Activated T-helper 17 cell treated with anti-CD3 and anti-CD28 coated beads, Interleukin-2, amount 50 U/mL, for 72 hours (primary cell): ENCODE measurements around the gene HSD17B14. TPM values are rescaled to one million over a fixed set of nuclear protein-coding genes. Genes with fewer than 3 reads are reported as not detected.
"Not testable (repeated sequence)": the region's sequence is repeated elsewhere in the genome, so short reads cannot be mapped to it uniquely, and the experiment has no call there.

Experiments used
- ATAC-seq: fragments of 150-1000 bp; cut with Tn5 transposase; replicated peaks from 2 replicates; pipeline ENCODE4 v1.10.0; 2021; ENCODE audit warnings: mild to moderate bottlenecking, moderate library complexity
- H3K27ac Mint-ChIP-seq: one replicate; pipeline ENCODE4 v1.8.0; 2022; ENCODE audit warnings: mixed read lengths
- H3K27me3 Mint-ChIP-seq: one replicate; pipeline ENCODE4 v1.8.0; 2022; ENCODE audit warnings: mixed read lengths
- H3K36me3 Mint-ChIP-seq: one replicate; pipeline ENCODE4 v1.8.0; 2022; ENCODE audit warnings: low read depth, mild to moderate bottlenecking, mixed read lengths
- H3K4me1 Mint-ChIP-seq: one replicate; pipeline ENCODE4 v1.8.0; 2022; ENCODE audit warnings: mixed read lengths
- H3K4me3 Mint-ChIP-seq: one replicate; pipeline ENCODE4 v1.8.0; 2022; ENCODE audit warnings: mild to moderate bottlenecking, mixed read lengths
- H3K9me3 Mint-ChIP-seq: one replicate; pipeline ENCODE4 v1.8.0; 2022; ENCODE audit warnings: mixed read lengths
- total RNA-seq, 2 donors: library from RNA; stranded (reverse); gene quantifications; one replicate each; pipeline ENCODE4 v1.2.3, GENCODE V29; 2022

Gene HSD17B14
- total RNA-seq, result 1 to 10 TPM in 1 of 2 donors, not detected in 1; 1.6 TPM

DNA sequence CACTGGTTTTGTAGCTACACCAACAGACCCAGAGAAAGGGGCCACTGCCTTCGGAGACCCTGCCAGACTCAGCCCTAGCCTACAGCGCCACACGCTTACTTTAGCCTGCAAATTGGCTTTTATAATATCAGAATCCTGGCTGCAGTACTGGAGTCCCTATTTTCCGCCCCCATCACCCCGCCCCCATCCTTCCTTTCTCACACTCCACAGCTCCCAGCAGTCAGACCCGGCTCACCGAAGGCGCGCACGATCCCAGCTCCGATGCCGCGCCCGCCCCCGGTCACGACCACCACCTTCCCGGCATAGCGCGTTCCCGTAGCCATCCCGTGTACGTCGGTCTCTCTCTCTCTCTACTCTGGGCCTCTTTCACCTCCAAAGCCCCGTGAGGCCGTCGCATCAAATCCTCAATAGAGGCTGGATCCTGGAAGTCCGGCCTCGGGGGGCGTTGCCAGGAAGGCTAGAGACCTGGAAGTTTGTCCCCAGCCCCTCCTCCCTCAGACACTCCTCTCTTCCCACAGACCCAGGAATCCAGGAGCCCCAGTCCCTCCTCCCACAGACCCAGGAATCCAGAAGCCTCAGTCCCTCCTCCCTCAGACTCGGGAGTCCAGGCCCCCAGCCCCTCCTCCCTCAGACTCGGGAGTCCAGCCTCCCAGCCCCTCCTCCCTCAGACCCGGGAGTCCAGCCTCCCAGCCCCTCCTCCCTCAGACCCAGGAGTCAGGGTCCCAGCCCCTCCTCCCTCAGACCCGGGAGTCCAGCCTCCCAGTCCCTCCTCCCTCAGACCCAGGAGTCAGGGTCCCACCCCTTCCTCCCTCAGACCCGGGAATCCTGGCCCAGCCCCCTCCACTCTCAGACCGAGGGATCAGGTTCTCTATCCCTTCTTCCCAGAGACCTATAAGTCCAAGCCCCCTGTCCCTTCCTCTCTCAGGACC is at the start of gene HSD17B14:
HSD17B14 (minus strand) TSS at position 403 of the 929 bp plus-strand sequence; CDS start at position 323, 80 bp downstream.
- Mint-ChIP-seq H3K9me3 (no peaks in the 10 kb centered on the region), H3K27me3 (peaks cover 14% of the 10 kb centered on the region), H3K36me3 (no peaks in the 10 kb centered on the region), H3K4me1 (peaks cover 8% of the 10 kb centered on the region), H3K27ac (peak within 1 kb of the TSS; percentile 87), H3K4me3 (peak within 1 kb of the TSS; percentile 84)
- ATAC-seq, result peak; percentile 28

DNA sequence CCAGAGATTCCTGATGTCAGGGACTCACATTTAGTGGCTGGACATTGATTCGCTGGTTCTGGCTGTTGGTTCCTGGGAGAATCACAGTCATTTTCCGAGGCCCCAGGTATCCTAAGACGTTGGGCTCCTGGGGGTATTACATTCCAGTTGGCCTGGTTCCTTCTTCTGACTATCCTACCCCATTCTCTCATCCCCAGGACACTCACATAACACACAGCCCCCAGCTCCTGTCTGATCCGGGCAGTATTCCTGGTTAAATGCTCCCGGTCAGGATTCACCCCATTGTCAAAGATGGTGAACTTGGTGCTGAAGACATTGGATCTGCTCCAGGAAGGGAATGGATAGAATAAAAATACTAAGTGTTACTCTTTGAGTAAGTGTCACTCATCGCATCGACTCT is 47.4 kb upstream of the HSD17B14 start:
- no peak overlapping the region for H3K27ac Mint-ChIP-seq
- H3K4me1 Mint-ChIP-seq, result no peaks in the 10 kb centered on the region
- H3K27me3 Mint-ChIP-seq, result no peaks in the 10 kb centered on the region
- ATAC-seq, result no peak
- no peaks in the 10 kb centered on the region for H3K9me3 Mint-ChIP-seq
- H3K4me3 Mint-ChIP-seq, result no peak overlapping the region
- peaks cover 16% of the 10 kb centered on the region for H3K36me3 Mint-ChIP-seq

DNA sequence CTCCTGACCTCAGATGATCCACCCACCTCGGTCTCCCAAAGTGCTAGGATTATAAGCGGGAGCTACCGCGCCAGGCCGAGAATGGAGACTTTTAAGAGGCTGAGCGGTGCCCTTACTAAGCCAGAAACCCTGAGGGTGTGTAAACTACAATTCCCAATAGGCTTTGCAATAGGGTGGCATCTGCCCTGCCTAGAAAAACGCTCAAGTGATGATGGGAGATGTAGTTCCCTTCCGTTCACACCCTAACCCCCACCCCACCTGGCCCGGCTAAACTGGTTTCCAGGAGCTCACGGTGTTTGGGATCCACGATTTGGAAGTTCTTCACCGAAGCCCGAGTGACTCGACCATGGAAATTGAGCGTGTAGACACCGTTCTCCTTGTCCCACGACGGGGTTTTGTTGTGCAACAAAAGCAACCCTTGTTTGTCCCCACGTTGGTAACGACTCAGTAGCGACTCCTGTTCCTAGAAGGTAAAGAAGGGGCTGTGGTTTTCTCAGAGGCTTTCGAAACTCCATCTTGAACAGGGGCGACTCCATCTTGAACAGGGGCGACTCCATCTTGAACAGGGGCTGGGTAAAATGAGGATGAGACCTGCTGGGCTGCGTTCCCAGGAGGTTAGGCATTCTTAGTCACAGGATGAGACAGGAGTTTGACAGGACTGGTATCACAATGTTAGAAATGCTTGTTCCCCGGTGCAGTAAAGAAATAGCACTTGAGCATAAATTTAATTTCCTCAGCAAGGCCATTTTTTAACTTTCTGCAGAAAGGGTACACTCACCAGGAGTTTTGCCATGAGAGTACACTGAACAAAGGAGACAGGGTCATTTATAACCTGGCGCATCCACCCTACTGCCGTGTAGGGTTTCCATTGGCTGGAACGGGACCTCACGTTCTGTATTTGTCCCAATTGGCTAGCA is 45.7 kb upstream of the HSD17B14 start:
- Mint-ChIP-seq H3K27me3 (no peaks in the 10 kb centered on the region), H3K36me3 (peaks cover 33% of the 10 kb centered on the region), H3K9me3 (no peaks in the 10 kb centered on the region), H3K4me1 (peaks cover 10% of the 10 kb centered on the region), H3K4me3 (no peak overlapping the region), H3K27ac (no peak overlapping the region)
- peak; percentile 39 for ATAC-seq

DNA sequence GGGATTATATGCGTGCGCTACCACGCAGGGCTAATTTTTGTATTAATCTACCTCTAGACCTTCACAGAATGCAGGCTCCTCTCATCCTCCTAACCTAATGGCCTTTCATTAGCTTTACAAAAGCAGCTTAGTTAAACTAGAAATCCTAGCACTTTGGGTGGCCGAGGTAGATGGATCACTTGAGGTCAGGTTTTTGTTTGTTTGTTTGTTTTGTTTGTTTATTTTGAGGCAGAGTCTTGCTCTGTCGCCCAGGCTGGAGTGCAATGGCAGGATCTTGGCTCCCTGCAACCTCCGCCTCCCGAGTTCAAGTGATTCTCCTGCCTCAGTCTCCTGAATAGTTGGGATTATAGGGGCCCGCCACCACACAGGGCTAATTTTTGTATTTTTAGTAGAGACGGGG is 43.4 kb upstream of the HSD17B14 start:
- peaks cover 56% of the 10 kb centered on the region for H3K36me3 Mint-ChIP-seq
- not testable (repeated sequence) for H3K4me3 Mint-ChIP-seq, H3K9me3 Mint-ChIP-seq, H3K27me3 Mint-ChIP-seq, ATAC-seq, H3K27ac Mint-ChIP-seq
- H3K4me1 Mint-ChIP-seq, result peaks cover 17% of the 10 kb centered on the region

DNA sequence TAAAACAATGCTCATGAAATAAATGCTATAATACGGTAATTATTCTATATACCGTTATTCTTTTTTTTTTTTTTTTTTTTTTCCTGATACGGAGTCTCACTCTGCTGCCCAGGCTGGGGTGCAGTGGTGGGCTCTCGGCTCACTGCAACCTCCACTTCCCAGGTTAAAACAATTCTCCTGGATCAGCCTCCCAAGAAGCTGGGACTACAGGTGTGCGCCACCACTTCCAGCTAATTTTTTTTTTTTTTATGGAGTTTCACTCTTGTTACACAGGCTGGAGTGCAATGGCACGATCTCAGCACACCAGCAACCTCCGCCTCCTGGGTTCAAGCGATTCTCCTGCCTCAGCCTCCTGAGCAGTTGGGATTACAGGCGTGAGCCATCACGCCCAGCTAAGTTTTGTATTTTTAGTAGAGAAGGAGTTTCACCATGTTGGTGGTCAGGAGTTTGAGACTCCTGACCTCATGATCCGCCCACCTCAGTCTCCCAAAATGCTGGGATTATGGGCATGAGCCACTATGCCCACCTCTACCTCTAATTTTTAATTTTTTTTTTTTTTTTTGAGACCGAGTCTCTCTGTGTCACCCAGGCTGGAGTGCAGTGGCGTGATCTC is 42.8 kb upstream of the HSD17B14 start:
- peak overlapping the region; percentile 53 for H3K4me3 Mint-ChIP-seq
- no peak for ATAC-seq
- H3K27me3 Mint-ChIP-seq, result no peaks in the 10 kb centered on the region
- peaks cover 62% of the 10 kb centered on the region for H3K36me3 Mint-ChIP-seq
- no peaks in the 10 kb centered on the region for H3K9me3 Mint-ChIP-seq
- peaks cover 17% of the 10 kb centered on the region for H3K4me1 Mint-ChIP-seq
- H3K27ac Mint-ChIP-seq, result no peak overlapping the region

DNA sequence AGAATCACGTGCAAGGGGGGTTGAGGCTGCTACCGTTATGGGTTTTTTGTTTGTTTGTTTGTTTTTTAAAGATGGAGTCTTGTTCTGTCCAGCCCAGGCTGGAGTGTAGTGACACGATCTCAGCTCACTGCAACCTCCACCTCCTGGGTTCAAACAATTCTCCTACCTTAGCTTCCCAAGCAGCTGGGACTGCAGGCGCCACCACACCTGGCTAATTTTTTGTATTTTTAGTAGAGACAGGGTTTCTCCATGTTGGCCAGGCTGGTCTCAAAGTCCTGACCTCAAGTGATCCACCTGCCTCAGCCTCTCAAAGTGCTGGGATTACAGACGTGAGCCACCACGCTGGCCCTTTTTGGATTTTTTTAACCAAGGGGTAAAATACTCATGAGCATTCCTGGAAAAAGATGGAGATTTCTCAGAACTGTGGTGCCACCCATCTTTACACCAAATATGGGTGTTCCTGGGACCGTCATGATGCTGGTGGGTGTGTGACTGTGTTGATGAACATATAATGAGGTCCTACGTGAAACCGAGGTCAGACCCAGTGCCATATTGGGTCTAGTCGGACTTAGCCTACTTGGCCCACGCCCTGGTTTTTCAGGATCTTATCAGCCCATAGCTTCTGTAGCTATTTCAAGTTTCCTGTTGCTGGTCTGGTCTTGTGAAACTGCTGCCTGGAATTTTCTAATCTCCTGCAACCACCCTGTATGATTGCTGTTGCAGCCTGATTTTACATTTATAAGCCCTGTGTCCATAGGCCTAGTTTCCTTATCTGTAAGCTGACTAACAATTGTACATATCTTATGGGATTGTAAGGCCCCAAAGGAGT is 42.1 kb upstream of the HSD17B14 start:
- peak; percentile 13 for ATAC-seq
- peaks cover 69% of the 10 kb centered on the region for H3K36me3 Mint-ChIP-seq
- peak overlapping the region; percentile 53 for H3K4me3 Mint-ChIP-seq
- H3K9me3 Mint-ChIP-seq, result no peaks in the 10 kb centered on the region
- H3K27me3 Mint-ChIP-seq, result no peaks in the 10 kb centered on the region
- peaks cover 22% of the 10 kb centered on the region for H3K4me1 Mint-ChIP-seq
- peak overlapping the region; percentile 67 for H3K27ac Mint-ChIP-seq

DNA sequence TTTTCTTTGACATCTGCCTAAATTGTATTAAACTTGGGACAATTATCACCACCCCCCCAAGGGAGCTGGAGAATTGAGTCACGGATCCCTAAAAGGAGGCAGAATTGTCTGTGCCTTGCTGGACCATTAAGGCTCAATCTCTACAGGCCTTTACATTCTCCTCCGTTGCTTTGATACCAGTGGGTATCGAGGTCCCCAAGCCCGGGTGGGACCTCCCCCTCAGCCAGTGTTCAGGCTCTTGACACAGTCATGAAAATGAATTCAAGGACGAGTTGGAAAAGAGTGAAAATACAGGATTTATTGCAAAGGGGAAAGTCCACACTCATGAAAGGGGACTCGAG is 41.5 kb upstream of the HSD17B14 start:
- H3K9me3 Mint-ChIP-seq, result no peaks in the 10 kb centered on the region
- peaks cover 24% of the 10 kb centered on the region for H3K4me1 Mint-ChIP-seq
- ATAC-seq, result no peak
- H3K27me3 Mint-ChIP-seq, result no peaks in the 10 kb centered on the region
- peak overlapping the region; percentile 67 for H3K27ac Mint-ChIP-seq
- H3K4me3 Mint-ChIP-seq, result peak overlapping the region; percentile 53
- peaks cover 75% of the 10 kb centered on the region for H3K36me3 Mint-ChIP-seq

DNA sequence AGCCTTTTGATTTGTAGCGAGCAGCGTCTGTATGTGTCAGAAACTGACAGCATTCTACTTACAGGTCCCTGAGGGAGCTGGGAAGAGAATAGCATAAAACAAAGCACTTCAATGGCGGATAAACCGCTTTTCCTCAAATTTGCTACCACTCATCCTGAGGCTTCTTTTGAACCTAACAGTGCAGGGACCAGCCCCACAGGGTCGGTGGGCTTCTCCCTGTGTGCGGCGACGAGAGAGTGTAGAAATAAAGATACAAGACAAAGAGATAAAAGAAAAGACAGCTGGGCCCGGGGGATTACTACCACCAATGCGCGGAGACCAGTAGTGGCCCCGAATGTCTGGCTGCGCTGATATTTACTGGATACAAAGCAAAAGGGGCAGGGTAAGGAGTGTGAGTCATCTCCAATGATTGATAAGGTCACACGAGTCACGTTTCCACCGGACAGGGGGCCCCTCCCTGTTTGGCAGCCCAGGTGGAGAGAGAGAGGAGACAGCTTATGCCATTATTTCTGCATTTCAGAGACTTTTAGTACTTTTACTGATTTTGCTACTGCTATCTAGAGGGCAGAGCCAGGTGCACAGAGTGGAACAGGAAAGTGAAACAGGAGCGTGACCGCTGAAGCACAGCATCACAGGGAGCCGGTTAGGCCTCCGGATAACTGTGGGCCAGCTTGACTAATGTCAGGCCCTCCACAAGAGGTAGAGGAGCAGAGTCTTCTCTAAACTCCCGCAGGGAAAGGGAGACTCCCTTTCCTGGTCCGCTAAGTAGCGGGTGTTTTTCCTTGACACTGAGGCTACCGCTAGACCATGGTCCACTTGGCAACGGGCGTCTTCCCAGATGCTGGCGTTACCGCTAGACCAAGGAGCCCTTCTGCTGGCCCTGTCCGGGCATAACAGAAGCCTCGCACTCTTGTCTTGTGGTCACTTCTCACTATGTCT is 40.0 kb upstream of the HSD17B14 start:
- Mint-ChIP-seq H3K4me3 (peak overlapping the region; percentile 98), H3K4me1 (peaks cover 24% of the 10 kb centered on the region), H3K36me3 (peaks cover 84% of the 10 kb centered on the region), H3K27ac (peak overlapping the region; percentile 100)
- H3K9me3 Mint-ChIP-seq, H3K27me3 Mint-ChIP-seq, ATAC-seq: not testable (repeated sequence)

DNA sequence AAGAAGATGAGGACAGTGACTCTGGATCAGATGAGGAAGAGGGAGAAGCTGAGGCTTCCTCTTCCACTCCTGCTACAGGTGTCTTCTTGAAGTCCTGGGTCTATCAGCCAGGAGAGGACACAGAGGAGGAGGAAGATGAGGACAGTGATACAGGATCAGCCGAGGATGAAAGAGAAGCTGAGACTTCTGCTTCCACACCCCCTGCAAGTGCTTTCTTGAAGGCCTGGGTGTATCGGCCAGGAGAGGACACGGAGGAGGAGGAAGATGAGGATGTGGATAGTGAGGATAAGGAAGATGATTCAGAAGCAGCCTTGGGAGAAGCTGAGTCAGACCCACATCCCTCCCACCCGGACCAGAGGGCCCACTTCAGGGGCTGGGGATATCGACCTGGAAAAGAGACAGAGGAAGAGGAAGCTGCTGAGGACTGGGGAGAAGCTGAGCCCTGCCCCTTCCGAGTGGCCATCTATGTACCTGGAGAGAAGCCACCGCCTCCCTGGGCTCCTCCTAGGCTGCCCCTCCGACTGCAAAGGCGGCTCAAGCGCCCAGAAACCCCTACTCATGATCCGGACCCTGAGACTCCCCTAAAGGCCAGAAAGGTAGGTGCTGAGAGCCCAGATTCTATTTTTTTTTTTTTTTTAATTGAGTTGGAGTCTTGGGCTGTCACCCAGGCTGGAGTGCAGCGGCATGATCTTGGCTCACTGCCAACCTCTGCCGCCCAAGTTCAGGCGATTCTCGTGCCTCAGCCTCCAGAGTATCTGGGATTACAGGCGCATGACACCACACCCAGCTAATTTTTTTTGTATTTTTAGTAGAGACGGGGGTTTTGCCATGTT is 38.2 kb upstream of the HSD17B14 start:
- Mint-ChIP-seq H3K27me3 (no peaks in the 10 kb centered on the region), H3K36me3 (peaks cover 76% of the 10 kb centered on the region), H3K4me3 (peak overlapping the region; percentile 98), H3K4me1 (peaks cover 24% of the 10 kb centered on the region), H3K9me3 (no peaks in the 10 kb centered on the region), H3K27ac (peak overlapping the region; percentile 100)
- ATAC-seq, result peak; percentile 6

DNA sequence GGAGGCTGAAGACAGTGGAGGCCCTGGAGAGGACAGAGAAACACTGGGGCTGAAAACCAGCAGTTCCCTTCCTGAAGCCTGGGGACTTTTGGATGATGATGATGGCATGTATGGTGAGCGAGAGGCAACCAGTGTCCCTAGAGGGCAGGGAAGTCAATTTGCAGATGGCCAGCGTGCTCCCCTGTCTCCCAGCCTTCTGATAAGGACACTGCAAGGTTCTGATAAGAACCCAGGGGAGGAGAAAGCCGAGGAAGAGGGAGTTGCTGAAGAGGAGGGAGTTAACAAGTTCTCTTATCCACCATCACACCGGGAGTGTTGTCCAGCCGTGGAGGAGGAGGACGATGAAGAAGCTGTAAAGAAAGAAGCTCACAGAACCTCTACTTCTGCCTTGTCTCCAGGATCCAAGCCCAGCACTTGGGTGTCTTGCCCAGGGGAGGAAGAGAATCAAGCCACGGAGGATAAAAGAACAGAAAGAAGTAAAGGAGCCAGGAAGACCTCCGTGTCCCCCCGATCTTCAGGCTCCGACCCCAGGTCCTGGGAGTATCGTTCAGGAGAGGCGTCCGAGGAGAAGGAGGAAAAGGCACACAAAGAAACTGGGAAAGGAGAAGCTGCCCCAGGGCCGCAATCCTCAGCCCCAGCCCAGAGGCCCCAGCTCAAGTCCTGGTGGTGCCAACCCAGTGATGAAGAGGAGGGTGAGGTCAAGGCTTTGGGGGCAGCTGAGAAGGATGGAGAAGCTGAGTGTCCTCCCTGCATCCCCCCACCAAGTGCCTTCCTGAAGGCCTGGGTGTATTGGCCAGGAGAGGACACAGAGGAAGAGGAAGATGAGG is 37.4 kb upstream of the HSD17B14 start:
- H3K4me3 Mint-ChIP-seq, result peak overlapping the region; percentile 98
- no peaks in the 10 kb centered on the region for H3K27me3 Mint-ChIP-seq
- no peak for ATAC-seq
- no peaks in the 10 kb centered on the region for H3K9me3 Mint-ChIP-seq
- peaks cover 24% of the 10 kb centered on the region for H3K4me1 Mint-ChIP-seq
- H3K36me3 Mint-ChIP-seq, result peaks cover 68% of the 10 kb centered on the region
- H3K27ac Mint-ChIP-seq, result peak overlapping the region; percentile 100

DNA sequence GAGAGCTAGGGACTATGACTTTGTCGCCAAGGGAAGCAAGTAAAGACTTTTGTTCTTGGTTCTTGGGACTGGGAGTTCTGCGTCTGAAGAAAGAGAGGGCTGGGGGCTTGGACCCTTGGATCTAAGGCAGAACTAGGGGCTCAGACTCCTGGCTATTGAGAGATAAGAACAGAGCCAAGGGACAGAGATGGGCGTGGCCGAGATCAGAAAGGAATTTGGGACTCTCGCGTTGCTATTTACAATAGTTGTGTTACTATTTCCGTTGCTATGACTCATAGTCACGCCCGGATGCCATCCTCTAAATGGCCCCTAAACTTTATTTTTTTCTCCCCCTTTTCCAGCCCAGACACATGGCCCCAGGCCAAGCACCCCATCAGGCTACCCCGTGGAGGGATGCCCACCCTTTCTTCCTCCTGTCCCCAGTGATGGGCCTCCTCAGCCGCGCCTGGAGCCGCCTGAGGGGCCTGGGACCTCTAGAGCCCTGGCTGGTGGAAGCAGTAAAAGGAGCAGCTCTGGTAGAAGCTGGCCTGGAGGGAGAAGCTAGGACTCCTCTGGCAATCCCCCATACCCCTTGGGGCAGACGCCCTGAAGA is 36.7 kb upstream of the HSD17B14 start:
- Mint-ChIP-seq H3K27me3 (peaks cover 4% of the 10 kb centered on the region), H3K27ac (peak overlapping the region; percentile 100), H3K4me3 (peak overlapping the region; percentile 98), H3K9me3 (no peaks in the 10 kb centered on the region), H3K4me1 (peaks cover 22% of the 10 kb centered on the region), H3K36me3 (peaks cover 61% of the 10 kb centered on the region)
- peak; percentile 52 for ATAC-seq
